DMS114 treated with DMSO at 0.1 percent for 48 hours (cell line): Measurements from ENCODE around the gene ANKS1B.
"Not testable (repeated sequence)": the region's sequence is repeated elsewhere in the genome, so short reads cannot be mapped to it uniquely, and the experiment has no call there.

ENCODE experiments used
- DNase-seq: peaks from one replicate; lab custom pipeline; 2025; ENCODE audit not compliant: unreplicated experiment; lab: John Stamatoyannopoulos, UW

Gene ANKS1B

GRCh38 chr12:98980508-98980907 lies 1004.2 kb downstream of the ANKS1B start:
- no peak for DNase-seq

- DNase-seq, result no peak
Measured at GRCh38 chr12:98977186-98977585, 1007.5 kb downstream of the ANKS1B start.

- DNase-seq, result no peak
Measured at GRCh38 chr12:98974767-98975381, 1009.9 kb downstream of the ANKS1B start.

GRCh38 chr12:98973395-98973794 lies 1011.3 kb downstream of the ANKS1B start:
- no peak for DNase-seq

- no peak for DNase-seq
Measured at GRCh38 chr12:98970950-98971349, 1013.8 kb downstream of the ANKS1B start.

- no peak for DNase-seq
Measured at GRCh38 chr12:98970210-98970609, 1014.5 kb downstream of the ANKS1B start.

GRCh38 chr12:98968896-98969295 lies 1015.8 kb downstream of the ANKS1B start:
- no peak for DNase-seq

- DNase-seq, result not testable (repeated sequence)
Measured at GRCh38 chr12:98957135-98957534, 1027.6 kb downstream of the ANKS1B start.

GRCh38 chr12:98955284-98955683 lies 1029.5 kb downstream of the ANKS1B start:
- peak; percentile 3 for DNase-seq

GRCh38 chr12:98954506-98954905 lies 1030.2 kb downstream of the ANKS1B start:
- no peak for DNase-seq

- no peak for DNase-seq
Measured at GRCh38 chr12:98951406-98951805, 1033.3 kb downstream of the ANKS1B start.

- no peak for DNase-seq
Measured at GRCh38 chr12:98948343-98948949, 1036.3 kb downstream of the ANKS1B start.

- no peak for DNase-seq
Measured at GRCh38 chr12:98945864-98946263, 1038.9 kb downstream of the ANKS1B start.

- no peak for DNase-seq
Measured at GRCh38 chr12:98939926-98940325, 1044.8 kb downstream of the ANKS1B start.

- DNase-seq, result peak; percentile 5
Measured at GRCh38 chr12:98939350-98939749, 1045.4 kb downstream of the ANKS1B start.

GRCh38 chr12:98935847-98936246 lies 1048.9 kb downstream of the ANKS1B start:
- no peak for DNase-seq

GRCh38 chr12:98922871-98923270 lies 1061.9 kb downstream of the ANKS1B start:
- DNase-seq, result no peak

- no peak for DNase-seq
Measured at GRCh38 chr12:98918176-98918863, 1066.4 kb downstream of the ANKS1B start.

- no peak for DNase-seq
Measured at GRCh38 chr12:98916106-98916505, 1068.6 kb downstream of the ANKS1B start.

- DNase-seq, result no peak
Measured at GRCh38 chr12:98912401-98912974, 1072.2 kb downstream of the ANKS1B start.

- DNase-seq, result no peak
Measured at GRCh38 chr12:98911396-98911795, 1073.3 kb downstream of the ANKS1B start.

GRCh38 chr12:98909746-98910145 lies 1075.0 kb downstream of the ANKS1B start:
- no peak for DNase-seq
